Neural cell (in vitro differentiated cells): ENCODE measurements around the gene SHOX. TPM values are rescaled to one million over a fixed set of nuclear protein-coding genes. Genes with fewer than 3 reads are reported as not detected.

Experiments used
- H2AFZ ChIP-seq: fragments of 200-600, 300-800 bp; sonication (generic), shearing (Covaris generic); 2 replicates; pipeline ENCODE4 v1.6.0; 2014; ENCODE audit warnings: low read depth, mild to moderate bottlenecking, antibody characterized with exemption, low read length, moderate library complexity
- H3F3A ChIP-seq: fragments of 200-600 bp; shearing (Covaris generic); 2 replicates; pipeline ENCODE4 v1.6.1; 2016; ENCODE audit warnings: mild to moderate bottlenecking, moderate library complexity, mixed read lengths, antibody characterized with exemption, low read length; ENCODE audit not compliant: insufficient read depth, poor library complexity, severe bottlenecking
- H3K27ac ChIP-seq: fragments of 200-600, 300-800 bp; sonication (generic), shearing (Covaris generic); 2 replicates; pipeline ENCODE4 v1.5.1; 2014; ENCODE audit warnings: mild to moderate bottlenecking, low read length, moderate library complexity
- H3K27me3 ChIP-seq: fragments of 300-800, 200-600 bp; sonication (generic), shearing (Covaris generic); 2 replicates; pipeline ENCODE4 v1.6.0; 2014; ENCODE audit warnings: mild to moderate bottlenecking, low read depth, low read length, moderate library complexity; ENCODE audit not compliant: insufficient read depth
- H3K36me3 ChIP-seq: fragments of 300-800, 200-600 bp; sonication (generic), shearing (Covaris generic); 2 replicates; pipeline ENCODE4 v1.5.1; 2014; ENCODE audit warnings: mild to moderate bottlenecking, antibody characterized with exemption, low read length, moderate library complexity; ENCODE audit not compliant: insufficient read depth
- H3K4me2 ChIP-seq: fragments of 300-800, 200-600 bp; sonication (generic), shearing (Covaris generic); 2 replicates; pipeline ENCODE4 v1.6.0; 2014; ENCODE audit warnings: mild to moderate bottlenecking, low read length
- H3K4me3 ChIP-seq: fragments of 300-800, 200-600 bp; sonication (generic), shearing (Covaris generic); 2 replicates; pipeline ENCODE4 v1.5.1; 2014; ENCODE audit warnings: mild to moderate bottlenecking, low read length, moderate library complexity
- H3K79me2 ChIP-seq: fragments of 200-600 bp; shearing (Covaris generic); replicated peaks from 2 replicates; pipeline ENCODE4 v1.6.0; 2014; ENCODE audit warnings: mild to moderate bottlenecking, low read length, moderate library complexity; ENCODE audit not compliant: insufficient read depth
- H3K9ac ChIP-seq: fragments of 300-800, 200-600 bp; sonication (generic), shearing (Covaris generic); 2 replicates; pipeline ENCODE4 v1.6.1; 2016; ENCODE audit warnings: mild to moderate bottlenecking, low read length, mixed read lengths
- H3K9me2 ChIP-seq: fragments of 200-600 bp; shearing (Covaris generic); 2 replicates; pipeline ENCODE4 v1.6.1; 2016; ENCODE audit warnings: mild to moderate bottlenecking, low read length, mixed read lengths; ENCODE audit not compliant: insufficient read depth
- H3K9me3 ChIP-seq: fragments of 200-600, 300-800 bp; sonication (generic), shearing (Covaris generic); 2 replicates; pipeline ENCODE4 v1.6.1; 2016; ENCODE audit warnings: mild to moderate bottlenecking, mixed run types, low read length, moderate library complexity, mixed read lengths
- H4K20me1 ChIP-seq: fragments of 200-600 bp; shearing (Covaris generic); 2 replicates; pipeline ENCODE4 v1.6.1; 2016; ENCODE audit warnings: mild to moderate bottlenecking, mixed run types; ENCODE audit not compliant: insufficient read depth
- EP300 ChIP-seq: fragments of 450-650 bp; conservative IDR thresholded peaks from 2 replicates; pipeline ENCODE4 v1.6.1; 2014; ENCODE audit warnings: antibody characterized with exemption, mild to moderate bottlenecking, moderate library complexity; ENCODE audit not compliant: poor library complexity, severe bottlenecking
- EZH2 ChIP-seq: fragments of 200-600, 300-800 bp; shearing (Covaris generic), sonication (generic); IDR thresholded peaks from 2 replicates; pipeline ENCODE4 v1.6.1; 2014; ENCODE audit warnings: antibody characterized with exemption, low read length, borderline replicate concordance, mild to moderate bottlenecking; ENCODE audit not compliant: insufficient read depth, poor library complexity, severe bottlenecking
- MXI1 ChIP-seq: fragments of 450-650 bp; conservative IDR thresholded peaks from 2 replicates; pipeline ENCODE4 v1.6.1; 2014; ENCODE audit warnings: antibody characterized with exemption, mild to moderate bottlenecking; ENCODE audit not compliant: poor library complexity, severe bottlenecking
- POLR2AphosphoS5 ChIP-seq: IDR thresholded peaks from 2 replicates; pipeline ENCODE4 v1.6.1; 2012
- RAD21 ChIP-seq: fragments of 450-650 bp; conservative IDR thresholded peaks from 2 replicates; pipeline ENCODE4 v1.6.1; 2014; ENCODE audit warnings: antibody characterized with exemption, mild to moderate bottlenecking, moderate library complexity
- SMC3 ChIP-seq: fragments of 450-650 bp; conservative IDR thresholded peaks from 2 replicates; pipeline ENCODE4 v1.6.1; 2014; ENCODE audit warnings: antibody characterized with exemption, mild to moderate bottlenecking, moderate library complexity; ENCODE audit not compliant: poor library complexity
- TAF1 ChIP-seq: IDR thresholded peaks from 2 replicates; pipeline ENCODE4 v1.6.1; 2012; ENCODE audit warnings: low read depth
- polyA plus RNA-seq: library from polyadenylated mRNA; depleted of rRNA; stranded (reverse); fragments of >200 nt; gene quantifications from 2 replicates; pipeline ENCODE4 v1.2.3, GENCODE V29; 2014
- TF ChIP-seq, protein P1 (sequence below): fragments of 450-650 bp; IDR thresholded peaks from 2 replicates; pipeline ENCODE4 v1.5.1; 2014; ENCODE audit warnings: antibody characterized with exemption, mild to moderate bottlenecking, moderate library complexity; ENCODE audit not compliant: poor library complexity, severe bottlenecking
- TF ChIP-seq, protein P2 (sequence below): IDR thresholded peaks from 2 replicates; pipeline ENCODE4 v1.6.1; 2012; ENCODE audit warnings: borderline replicate concordance

Gene SHOX
- polyA plus RNA-seq, 1 donor from 2014 or later = not detected

DNA sequence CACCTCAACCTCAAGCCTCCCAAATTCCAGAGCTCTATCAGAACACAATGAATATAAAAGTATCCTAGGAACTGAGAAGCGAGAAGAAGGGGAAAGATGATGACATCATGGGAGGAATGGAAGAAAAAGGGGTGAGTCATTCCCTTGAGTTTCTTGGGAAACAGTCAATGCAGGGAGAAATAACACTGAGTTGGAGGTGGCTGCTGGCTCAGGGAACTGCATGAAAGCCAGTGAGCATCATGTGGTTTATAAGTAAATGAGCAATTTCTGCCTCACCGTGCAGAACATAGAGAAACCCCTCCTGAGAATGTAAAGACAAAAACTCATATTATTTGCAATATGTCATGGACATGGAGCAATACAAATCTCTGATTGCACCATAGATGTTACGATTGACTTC, 73.3 kb downstream of the SHOX start:
- Histone ChIP-seq H3K36me3 (no peaks in the 10 kb centered on the region), H3K27me3 (no peaks in the 10 kb centered on the region), H3K9me2 (no peaks in the 10 kb centered on the region), H3K9me3 (peaks cover 4% of the 10 kb centered on the region), H2AFZ (no peak overlapping the region), H3K4me3 (no peak overlapping the region), H3K79me2 (no peaks in the 10 kb centered on the region), H4K20me1 (no peaks in the 10 kb centered on the region), H3K4me2 (no peak overlapping the region), H3F3A (no peaks in the 10 kb centered on the region), H3K27ac (no peak overlapping the region), H3K9ac (no peak overlapping the region)
- TF ChIP-seq, protein P1, sequence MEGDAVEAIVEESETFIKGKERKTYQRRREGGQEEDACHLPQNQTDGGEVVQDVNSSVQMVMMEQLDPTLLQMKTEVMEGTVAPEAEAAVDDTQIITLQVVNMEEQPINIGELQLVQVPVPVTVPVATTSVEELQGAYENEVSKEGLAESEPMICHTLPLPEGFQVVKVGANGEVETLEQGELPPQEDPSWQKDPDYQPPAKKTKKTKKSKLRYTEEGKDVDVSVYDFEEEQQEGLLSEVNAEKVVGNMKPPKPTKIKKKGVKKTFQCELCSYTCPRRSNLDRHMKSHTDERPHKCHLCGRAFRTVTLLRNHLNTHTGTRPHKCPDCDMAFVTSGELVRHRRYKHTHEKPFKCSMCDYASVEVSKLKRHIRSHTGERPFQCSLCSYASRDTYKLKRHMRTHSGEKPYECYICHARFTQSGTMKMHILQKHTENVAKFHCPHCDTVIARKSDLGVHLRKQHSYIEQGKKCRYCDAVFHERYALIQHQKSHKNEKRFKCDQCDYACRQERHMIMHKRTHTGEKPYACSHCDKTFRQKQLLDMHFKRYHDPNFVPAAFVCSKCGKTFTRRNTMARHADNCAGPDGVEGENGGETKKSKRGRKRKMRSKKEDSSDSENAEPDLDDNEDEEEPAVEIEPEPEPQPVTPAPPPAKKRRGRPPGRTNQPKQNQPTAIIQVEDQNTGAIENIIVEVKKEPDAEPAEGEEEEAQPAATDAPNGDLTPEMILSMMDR = no peak
- TF ChIP-seq, protein P2, sequence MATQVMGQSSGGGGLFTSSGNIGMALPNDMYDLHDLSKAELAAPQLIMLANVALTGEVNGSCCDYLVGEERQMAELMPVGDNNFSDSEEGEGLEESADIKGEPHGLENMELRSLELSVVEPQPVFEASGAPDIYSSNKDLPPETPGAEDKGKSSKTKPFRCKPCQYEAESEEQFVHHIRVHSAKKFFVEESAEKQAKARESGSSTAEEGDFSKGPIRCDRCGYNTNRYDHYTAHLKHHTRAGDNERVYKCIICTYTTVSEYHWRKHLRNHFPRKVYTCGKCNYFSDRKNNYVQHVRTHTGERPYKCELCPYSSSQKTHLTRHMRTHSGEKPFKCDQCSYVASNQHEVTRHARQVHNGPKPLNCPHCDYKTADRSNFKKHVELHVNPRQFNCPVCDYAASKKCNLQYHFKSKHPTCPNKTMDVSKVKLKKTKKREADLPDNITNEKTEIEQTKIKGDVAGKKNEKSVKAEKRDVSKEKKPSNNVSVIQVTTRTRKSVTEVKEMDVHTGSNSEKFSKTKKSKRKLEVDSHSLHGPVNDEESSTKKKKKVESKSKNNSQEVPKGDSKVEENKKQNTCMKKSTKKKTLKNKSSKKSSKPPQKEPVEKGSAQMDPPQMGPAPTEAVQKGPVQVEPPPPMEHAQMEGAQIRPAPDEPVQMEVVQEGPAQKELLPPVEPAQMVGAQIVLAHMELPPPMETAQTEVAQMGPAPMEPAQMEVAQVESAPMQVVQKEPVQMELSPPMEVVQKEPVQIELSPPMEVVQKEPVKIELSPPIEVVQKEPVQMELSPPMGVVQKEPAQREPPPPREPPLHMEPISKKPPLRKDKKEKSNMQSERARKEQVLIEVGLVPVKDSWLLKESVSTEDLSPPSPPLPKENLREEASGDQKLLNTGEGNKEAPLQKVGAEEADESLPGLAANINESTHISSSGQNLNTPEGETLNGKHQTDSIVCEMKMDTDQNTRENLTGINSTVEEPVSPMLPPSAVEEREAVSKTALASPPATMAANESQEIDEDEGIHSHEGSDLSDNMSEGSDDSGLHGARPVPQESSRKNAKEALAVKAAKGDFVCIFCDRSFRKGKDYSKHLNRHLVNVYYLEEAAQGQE = no peak
- TF ChIP-seq RAD21 (no peak), EP300 (no peak), POLR2AphosphoS5 (no peak), MXI1 (no peak), EZH2 (no peak), SMC3 (no peak), TAF1 (no peak)

Other genes with a start within 250 kb of the SHOX start
- gene PPP2R3B, start 243.9 kb upstream of the SHOX start, polyA plus RNA-seq = 41.7 and 49.3 TPM in 2 replicates